GM10248 (cell line): Measurements from ENCODE around the gene ZDHHC20.

ENCODE experiments used
- CTCF ChIA-PET: fragments of 300-600 bp; sonication (Branson Sonifier 250); formaldehyde crosslinking; extraction: SDS; loops from one replicate; lab custom pipeline; 2021; ENCODE audit warnings: antibody characterized with exemption; lab: Yijun Ruan, JAX
- POLR2A ChIA-PET: fragments of 350-650 bp; sonication (Branson Sonifier 250); formaldehyde crosslinking; extraction: SDS; loops from one replicate; lab custom pipeline; 2020; ENCODE audit warnings: antibody characterized with exemption; lab: Yijun Ruan, JAX
- DNase-seq: peaks from one replicate; pipeline ENCODE4 v3.0.0; 2012; ENCODE audit errors: extremely low spot score
- CTCF ChIP-seq: IDR thresholded peaks from 2 replicates; pipeline ENCODE4 v1.5.1; 2012; ENCODE audit warnings: mild to moderate bottlenecking, low read depth; ENCODE audit errors: extremely low read depth, missing control alignments, control extremely low read depth

The ZDHHC20 gene

GRCh38 chr13:21465710-21466160 is 6.6 kb upstream of the ZDHHC20 start:
- ChIA-PET CTCF (interaction anchor here (1.8 to 4.5 kb wide), 3 partner anchors 12 to 541 kb away, joined by 3 to 34 read pairs (median 12); no protein-coding TSS in a partner anchor), POLR2A (no interaction called here)
- TF ChIP-seq CTCF, result no peak
- DNase-seq, result no peak

GRCh38 chr13:21463424-21463823 is 4.3 kb upstream of the ZDHHC20 start:
- TF ChIP-seq CTCF, result no peak
- ChIA-PET POLR2A (no interaction called here), CTCF (interaction anchor here (1.1 to 1.5 kb wide), 3 partner anchors 14 to 123 kb away, joined by 3 to 13 read pairs (median 3); no protein-coding TSS in a partner anchor)
- DNase-seq, result no peak

GRCh38 chr13:21461131-21461530 is 2.0 kb upstream of the ZDHHC20 start:
- ChIA-PET CTCF (interaction anchor here (1.3 to 5.3 kb wide), 4 partner anchors 15 to 164 kb away, joined by 3 to 22 read pairs (median 4); no protein-coding TSS in a partner anchor), POLR2A (no interaction called here)
- TF ChIP-seq CTCF, result no peak
- DNase-seq, result no peak

GRCh38 chr13:21458451-21458812 is 671 bp downstream of the ZDHHC20 start:
- no peak for TF ChIP-seq CTCF
- ChIA-PET POLR2A (no interaction called here), CTCF (interaction anchor here (1.3 to 5.3 kb wide), 5 partner anchors 14 to 161 kb away, joined by 4 to 22 read pairs (median 6); no protein-coding TSS in a partner anchor)
- peak; percentile 56 for DNase-seq

- TF ChIP-seq CTCF, result no peak
- DNase-seq, result no peak
- ChIA-PET POLR2A (no interaction called here), CTCF (no interaction called here)
These were observed 5.6 kb downstream of the ZDHHC20 start for GRCh38 chr13:21453387-21454081.

- CTCF ChIA-PET, result no interaction called here
- DNase-seq, result no peak
These were observed 8.2 kb downstream of the ZDHHC20 start for GRCh38 chr13:21450936-21451335.

More at GRCh38 chr13:21450936-21451335, 8.2 kb downstream of the ZDHHC20 start:
- POLR2A ChIA-PET, result no interaction called here
- TF ChIP-seq CTCF, result no peak
